Right lung (tissue), 5 donors: ENCODE measurements around the gene PRKAB1. TPM values are rescaled to one million over a fixed set of nuclear protein-coding genes. Genes with fewer than 3 reads are reported as not detected.

ENCODE experiments used
- DNase-seq, 2 donors: peaks; one replicate each; pipeline ENCODE4 v3.0.0-alpha.2; 2013
- polyA plus RNA-seq, 5 donors: library from polyadenylated mRNA; unstranded; fragments of 120-200 nt; gene quantifications; one replicate each; pipeline versions ENCODE4 v1.2.1 to v1.2.3, GENCODE V29; 2013; ENCODE audit warnings: inconsistent platforms in 1 of 5, low replicate concordance in 1 of 5; ENCODE audit not compliant: insufficient read length in 5 of 5, insufficient read depth in 1 of 5

The PRKAB1 gene
- polyA plus RNA-seq, 5 donors = 61.8 to 89.8 (median 67.8) TPM

DNA sequence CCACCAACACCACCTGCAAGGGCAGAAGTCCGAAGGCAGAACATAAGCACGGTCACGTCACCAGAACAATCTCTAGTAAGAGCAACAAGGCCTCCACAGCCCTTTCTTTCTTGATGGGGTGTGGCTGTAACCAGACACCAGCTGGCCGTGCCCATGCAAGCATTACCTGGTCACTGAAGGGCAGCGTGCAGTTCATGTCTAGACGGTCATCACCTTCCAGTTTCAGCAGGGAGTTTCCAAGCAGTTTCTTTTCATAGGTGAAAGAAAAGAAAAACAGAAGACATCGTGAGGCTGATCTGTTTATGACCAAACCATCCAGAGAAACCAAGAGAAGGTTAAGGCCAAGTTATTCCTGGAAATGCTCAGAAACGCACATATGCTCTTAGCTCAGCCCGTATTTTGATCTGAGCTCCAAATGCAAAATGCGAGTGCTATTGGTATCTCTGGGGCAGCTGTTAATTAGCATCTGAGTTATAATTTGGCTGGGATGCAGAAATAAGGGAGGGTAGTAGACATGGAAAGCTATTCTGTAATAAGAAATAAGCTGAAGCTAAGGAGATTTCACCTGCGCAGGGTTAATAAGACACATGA, 42.5 kb downstream of the PRKAB1 start:
- no peak for DNase-seq

DNA sequence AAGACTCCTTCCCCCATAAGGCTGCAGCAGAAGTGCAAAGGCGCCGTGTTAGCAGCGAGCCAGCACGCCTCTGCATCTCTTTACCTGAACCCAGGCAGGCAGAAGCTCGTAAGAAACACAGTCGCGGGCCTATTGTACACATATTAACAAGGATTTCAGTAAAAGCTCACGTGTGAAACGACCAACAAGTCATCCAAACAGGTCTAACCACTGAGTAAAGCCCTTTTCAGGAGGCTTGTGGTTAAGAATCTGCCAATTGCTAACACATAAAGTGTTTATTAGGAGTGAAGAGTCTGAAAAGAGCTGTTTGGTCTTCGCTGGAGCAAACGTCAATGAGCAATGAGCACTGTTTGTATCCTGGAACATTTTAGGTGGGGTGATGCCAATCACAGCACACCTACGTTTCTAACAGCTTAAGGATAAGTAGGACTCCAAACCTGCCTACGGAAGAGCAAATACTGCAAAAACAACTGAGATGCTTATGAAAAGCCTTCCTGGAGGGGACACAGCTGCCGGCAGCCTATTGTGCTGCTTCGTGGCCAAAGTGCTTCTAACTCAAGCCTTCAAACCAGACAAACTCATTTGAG, 43.1 kb downstream of the PRKAB1 start:
- peak; percentile 35 to 52 for DNase-seq

DNA sequence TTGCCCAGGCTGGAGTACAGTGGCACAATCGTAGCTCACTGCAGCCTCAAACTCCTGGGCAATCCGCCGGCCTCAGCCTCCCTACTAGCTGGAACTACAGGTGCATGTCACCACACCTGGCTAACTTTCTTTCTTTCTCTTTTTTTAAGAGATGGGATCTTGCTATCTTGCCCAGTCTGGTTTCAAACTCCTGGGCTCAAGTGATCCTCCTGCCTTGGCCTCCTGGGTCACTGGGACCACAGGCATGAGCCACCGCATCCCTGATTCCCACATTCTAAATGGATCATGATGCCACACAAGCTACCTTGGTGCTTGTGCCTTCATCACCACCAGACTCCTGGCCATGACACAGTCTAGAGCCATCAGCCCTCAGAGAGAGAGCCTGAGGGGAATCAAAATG, 43.8 kb downstream of the PRKAB1 start:
- DNase-seq = no peak

DNA sequence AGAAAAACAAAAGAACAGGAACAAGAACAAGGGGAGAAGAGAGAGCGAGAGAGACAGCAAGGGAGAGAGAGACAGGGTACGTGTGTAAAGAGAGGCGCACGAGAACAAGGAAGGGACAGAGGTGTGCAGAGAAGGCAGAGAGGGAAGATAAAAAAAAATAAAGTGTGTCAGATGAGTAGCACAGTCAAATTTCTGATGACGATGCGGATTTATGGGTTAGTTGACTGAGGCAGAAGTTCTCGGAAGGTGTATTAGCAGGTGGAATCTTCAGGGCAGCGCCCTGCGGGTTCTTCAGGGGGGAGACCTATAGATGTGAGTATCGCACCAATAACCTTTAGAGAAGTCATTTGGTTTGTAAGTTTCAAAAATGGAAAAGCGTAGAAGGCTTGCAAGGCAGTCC, 44.8 kb downstream of the PRKAB1 start:
- DNase-seq = no peak

DNA sequence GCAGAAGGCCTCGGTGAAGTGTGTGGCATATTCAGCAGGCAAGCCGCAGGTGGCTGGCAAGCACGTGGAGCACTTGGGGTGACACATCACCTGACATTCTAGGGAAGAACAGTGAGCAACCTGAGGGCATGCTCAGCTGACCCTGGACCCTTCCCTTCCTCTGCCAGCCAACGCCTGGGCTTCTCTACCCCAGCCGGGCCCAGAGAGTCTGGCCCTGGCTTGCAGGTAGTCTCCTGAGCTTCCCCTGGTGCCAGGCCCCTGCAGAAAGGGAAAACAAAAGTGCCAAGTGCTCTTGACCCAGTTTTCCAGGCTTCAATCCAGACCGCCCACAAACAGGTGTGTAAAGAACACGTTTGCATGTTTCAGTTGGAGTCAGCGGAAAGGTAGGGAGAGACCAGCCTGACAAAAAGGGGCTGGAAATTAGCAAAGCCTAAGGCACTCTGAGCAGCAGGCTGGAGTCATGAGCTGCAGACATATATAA, 45.7 kb downstream of the PRKAB1 start:
- peak in 1 of 2 donors; percentile 45 for DNase-seq

DNA sequence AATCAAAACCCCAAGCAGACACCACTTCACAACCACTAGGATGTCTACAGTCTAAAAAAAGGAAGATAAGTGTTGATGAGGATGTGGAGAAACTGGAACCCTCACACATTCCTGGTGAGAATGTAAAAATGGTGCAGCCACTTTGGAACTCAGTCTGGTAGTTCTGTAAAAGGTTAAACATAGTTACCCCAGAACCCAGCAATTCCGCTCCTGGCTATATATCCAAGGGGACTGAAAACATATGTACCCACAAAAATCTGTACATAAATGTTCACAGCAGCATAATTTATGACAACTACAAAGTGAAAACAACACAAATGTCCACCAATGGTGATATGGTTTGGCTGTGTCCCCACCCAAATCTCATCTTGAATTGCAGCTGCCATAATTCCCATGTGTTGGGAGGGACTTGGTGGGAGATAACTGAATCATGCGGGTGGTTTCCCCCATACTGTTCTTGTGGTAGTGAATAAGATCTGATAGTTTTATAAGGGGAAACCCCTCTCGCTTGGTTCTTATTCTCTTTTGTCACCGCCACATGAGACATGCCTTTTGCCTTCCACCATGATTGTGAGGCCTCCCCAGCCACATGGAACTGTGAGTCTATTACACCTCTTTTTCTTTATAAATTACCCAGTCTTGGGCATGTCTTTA, 46.8 kb downstream of the PRKAB1 start:
- no peak for DNase-seq

DNA sequence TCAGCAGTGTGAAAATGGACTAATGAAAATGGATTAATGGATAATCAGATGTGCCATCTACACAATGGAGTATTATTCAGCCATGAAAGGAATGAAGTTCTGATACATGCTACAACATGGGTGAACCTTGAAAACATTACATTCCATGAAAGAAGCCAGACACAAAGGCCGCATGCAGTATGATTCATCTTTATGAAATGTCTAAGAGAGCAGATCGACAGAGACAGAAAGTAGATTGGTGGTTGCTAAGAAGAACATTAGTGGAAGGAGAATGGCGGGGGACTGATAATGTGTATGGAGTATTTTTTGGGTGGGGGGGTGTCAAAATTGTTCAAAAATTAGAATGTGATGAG, 47.3 kb downstream of the PRKAB1 start:
- DNase-seq = no peak

DNA sequence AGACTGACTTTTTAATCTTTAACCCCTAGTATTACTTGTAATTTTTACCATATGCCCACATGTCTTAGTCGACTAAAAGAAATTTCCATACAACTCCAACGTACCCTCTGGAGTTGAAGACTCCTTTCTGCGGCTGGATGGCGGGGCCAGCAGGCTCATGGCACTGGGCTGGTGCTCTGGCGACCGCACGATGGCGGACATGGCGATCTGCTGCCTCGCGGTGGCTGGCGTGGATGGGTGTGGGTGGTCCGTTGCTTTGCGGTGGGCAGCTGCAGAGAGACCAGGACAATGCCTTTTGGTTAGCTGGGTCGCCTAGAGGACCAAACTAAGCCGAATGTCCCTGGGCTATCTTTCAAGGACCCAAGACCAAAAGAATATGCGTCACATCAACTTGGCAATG, 50.2 kb downstream of the PRKAB1 start:
- DNase-seq = no peak

DNA sequence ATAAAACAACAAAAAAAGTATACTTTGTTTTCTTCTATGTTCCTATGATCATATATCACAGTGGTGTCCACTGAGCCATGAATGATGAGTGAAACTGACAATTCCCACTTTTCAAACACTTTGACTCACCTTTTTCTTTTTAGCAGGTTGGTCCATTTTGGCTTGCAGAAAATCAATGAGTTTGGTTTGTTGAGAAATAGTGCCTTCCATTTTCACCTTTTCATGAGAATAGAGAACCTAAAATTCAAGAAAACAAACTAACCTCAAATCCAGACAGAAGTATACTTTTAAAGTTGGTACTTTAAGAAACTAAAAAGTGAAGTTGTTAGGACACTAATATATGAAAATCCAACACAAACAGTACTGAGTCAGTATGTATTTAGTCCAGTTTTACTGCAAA, 52.4 kb downstream of the PRKAB1 start:
- no peak for DNase-seq

DNA sequence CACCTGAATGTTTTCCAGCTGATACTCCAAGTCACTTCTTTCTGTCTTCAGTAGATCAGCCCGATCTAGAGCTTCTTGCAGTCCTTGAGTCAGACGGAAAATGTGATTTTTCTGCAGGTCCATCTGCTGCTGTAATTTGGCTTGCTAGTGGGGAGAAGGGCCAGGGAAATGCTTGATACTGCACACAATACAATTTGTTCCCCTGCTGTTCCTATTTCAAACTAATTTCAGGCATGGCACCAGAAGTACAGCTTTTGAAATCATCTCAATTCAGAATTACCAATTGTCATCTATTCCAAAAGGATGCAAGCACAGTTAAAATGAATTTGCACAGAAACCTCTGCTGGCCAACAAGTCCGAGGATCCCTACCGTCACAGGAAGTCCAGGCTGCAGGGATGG, 53.4 kb downstream of the PRKAB1 start:
- no peak for DNase-seq

DNA sequence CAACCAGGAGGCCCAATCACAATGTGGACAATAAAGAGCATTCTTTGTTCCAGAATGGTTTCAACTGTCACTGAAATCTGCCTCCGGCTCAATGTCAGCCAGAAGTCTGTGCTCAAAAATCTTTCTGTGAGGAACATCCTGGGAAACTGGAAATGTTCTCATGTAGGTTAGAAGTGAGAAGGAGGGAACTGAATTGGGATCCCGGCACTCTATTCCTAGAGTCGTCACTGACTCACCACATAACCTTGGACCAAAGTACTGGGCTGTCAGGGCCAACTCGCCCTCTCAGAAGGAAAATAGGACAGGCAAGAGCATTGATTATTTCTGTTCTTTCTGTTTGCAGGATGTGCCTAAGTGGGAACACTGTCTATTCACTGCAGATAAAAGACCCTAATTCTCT, 57.6 kb downstream of the PRKAB1 start:
- no peak for DNase-seq

DNA sequence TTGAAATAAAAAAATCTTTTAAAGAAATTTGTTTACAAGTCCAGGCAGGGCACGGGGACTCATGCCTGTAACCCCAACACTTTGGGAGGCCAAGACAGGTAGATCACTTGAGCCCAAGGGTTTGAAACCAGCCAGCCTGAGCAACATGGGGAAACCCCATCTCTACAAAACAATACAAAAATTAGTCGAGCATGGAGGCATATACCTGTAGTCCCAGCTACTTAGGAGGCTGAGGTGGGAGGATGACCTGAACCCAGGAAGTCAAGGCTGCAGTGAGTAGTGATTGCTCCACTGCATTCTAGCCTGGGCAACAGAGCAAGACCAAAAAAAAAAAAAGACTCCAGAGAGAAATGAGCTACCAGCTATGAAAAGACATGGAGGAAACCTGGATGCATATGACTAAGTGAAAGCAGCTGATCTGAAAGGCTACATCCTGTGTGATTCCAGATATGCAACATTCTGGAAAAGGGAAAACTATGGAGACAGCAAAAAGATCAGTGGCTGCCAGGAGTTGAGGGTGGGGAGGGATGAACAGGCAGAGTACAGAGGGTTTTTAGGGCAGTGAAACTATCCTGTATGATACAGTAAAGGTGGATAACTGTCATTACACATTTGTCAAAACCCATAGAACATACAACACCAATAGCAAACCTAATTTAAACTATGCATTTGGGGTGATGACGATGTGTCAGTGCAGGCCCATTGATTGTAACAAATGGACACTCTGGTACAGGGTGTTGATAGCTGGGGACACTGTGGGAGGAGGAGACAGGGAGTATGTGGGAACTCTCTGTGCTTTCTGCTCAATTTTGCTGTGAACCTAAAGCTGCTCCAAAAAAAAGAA, 59.9 kb downstream of the PRKAB1 start:
- DNase-seq = no peak

DNA sequence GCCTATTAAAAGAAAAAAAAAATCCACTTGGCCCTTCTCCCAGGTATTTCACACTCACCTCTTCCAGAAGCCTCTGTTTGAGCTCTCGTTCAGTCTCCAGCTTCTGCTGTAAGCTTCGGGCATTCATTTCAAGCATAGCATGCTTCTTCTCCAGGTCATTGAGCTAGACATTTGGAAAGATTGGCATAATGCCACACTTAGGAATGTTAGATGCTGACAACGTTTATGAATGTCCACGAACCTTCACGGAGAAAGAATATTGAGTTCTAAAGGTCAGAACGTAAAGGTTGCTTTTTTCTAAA, 60.5 kb downstream of the PRKAB1 start:
- DNase-seq = no peak

DNA sequence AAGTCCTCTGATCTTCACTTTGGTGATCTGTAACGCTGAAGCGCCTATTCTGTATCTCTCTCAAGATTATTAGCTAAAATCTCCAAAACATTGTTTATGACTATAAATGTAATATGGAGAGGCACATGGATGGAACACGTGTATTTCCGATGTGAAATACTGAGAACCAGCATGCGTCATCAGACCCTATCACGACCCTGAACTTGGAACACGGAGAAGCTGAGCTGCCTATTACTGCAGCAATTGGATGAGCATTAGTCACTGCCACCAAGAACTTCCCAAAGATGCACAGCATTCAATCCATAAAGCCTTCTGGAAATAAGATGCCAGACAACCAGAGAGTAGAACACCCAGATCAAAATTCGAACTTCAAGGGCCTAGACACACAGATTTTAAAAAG, 61.9 kb downstream of the PRKAB1 start:
- DNase-seq = no peak

DNA sequence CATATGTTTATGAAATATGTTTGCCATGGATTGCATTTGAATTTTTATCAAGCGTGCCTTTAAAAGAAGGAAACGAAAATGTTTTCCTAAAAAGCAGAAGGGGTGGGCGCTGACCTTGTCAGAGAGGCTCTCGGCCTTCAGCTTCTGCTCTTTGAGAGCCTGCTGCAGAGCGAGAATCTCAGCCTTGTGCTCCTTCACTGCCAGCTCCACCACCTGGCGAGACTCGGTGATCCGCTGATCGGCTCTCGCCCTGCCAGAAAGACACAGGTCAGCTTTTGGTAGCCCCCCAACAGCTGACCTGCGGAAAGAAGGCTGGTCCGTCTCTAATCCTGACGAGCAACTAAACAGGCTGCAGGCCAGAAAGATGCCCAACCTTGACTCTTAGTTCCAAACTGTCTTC, 62.4 kb downstream of the PRKAB1 start:
- DNase-seq = no peak

Other genes with a start within 250 kb of the PRKAB1 start
- gene TMEM233, start 74.4 kb upstream of the PRKAB1 start, polyA plus RNA-seq = 1 to 10 TPM; 1.1 to 2.3 (median 2.2) TPM
- gene CIT, start 209.2 kb downstream of the PRKAB1 start, polyA plus RNA-seq = 10 to 100 TPM; 14.5 to 28.9 (median 23.6) TPM